Activated CD4-positive, alpha-beta T cell treated with anti-CD3 and anti-CD28 coated beads for 36 hours (primary cell): ENCODE data around the gene EID2. TPM values are rescaled to one million over a fixed set of nuclear protein-coding genes. Genes with fewer than 3 reads are reported as not detected.

Source experiments
- ATAC-seq: fragments of 200-7000 bp; cut with Tn5 transposase; one replicate; pipeline ENCODE4 v1.10.0; 2021; ENCODE audit warnings: mild to moderate bottlenecking, moderate library complexity
- CTCF ChIA-PET: fragments of 350-600 bp; sonication (Branson Sonifier 250); formaldehyde crosslinking; loops from one replicate; lab custom pipeline; 2021; ENCODE audit warnings: antibody characterized with exemption; lab: Charles Lee
- POLR2A ChIA-PET: fragments of 350-600 bp; sonication (Branson Sonifier 250); formaldehyde crosslinking; loops from one replicate; lab custom pipeline; 2021; ENCODE audit warnings: antibody characterized with exemption, inconsistent platforms; lab: Charles Lee
- DNase-seq: peaks from one replicate; pipeline ENCODE4 v3.0.0-alpha.2; 2020
- H3K27ac Mint-ChIP-seq: one replicate; pipeline ENCODE4 v1.8.0; 2021; ENCODE audit warnings: mixed read lengths
- H3K27me3 Mint-ChIP-seq: one replicate; pipeline ENCODE4 v1.8.0; 2021; ENCODE audit warnings: mixed read lengths
- H3K36me3 Mint-ChIP-seq: one replicate; pipeline ENCODE4 v1.8.0; 2021; ENCODE audit warnings: low read depth, mixed read lengths
- H3K4me1 Mint-ChIP-seq: one replicate; pipeline ENCODE4 v1.8.0; 2021; ENCODE audit warnings: mixed read lengths
- H3K4me3 Mint-ChIP-seq: one replicate; pipeline ENCODE4 v1.8.0; 2021; ENCODE audit warnings: mild to moderate bottlenecking, moderate library complexity, mixed read lengths
- H3K9me3 Mint-ChIP-seq: one replicate; pipeline ENCODE4 v1.8.0; 2021; ENCODE audit warnings: low read depth, mixed read lengths
- intact Hi-C, 2 experiments: fragments of 100-400 bp; cut with DNase I in 1 of 2; cut with micrococcal nuclease in 1 of 2; formaldehyde crosslinking; loops; one replicate each; pipeline versions ENCODE4 v1.14.2 to v1.15.1; 2022 to 2024; cut with DNase I, micrococcal nuclease
- total RNA-seq, 2 experiments: library from RNA; stranded (reverse); gene quantifications; one replicate each; pipeline ENCODE4 v1.2.3, GENCODE V29; 2021

EID2 gene
- total RNA-seq, 2 experiments from 2014 or later, result 9.0 to 10.7 TPM

DNA sequence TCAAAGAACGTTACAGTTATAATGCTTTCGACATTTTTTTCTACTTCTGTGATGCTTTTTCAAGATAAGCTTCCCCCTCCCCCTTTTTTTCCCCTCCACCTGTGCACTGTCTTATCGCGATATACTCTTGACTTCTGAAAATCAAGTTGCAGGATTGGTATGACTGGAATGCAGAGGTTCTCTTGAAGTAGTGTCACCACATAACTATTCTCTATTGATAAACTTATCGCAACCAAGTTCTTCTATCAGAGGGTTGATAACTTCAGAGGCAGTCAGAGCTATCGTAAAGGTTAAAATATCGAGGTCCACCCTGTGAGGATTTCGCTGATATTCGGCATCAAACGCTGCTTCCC, 820 bp downstream of the EID2 start:
- peaks cover 47% of the 10 kb centered on the region for H3K4me1 Mint-ChIP-seq
- ATAC-seq (peak; percentile 35), DNase-seq (no peak)
- no peaks in the 10 kb centered on the region for H3K9me3 Mint-ChIP-seq
- CTCF ChIA-PET, result interaction anchor here (0.6 to 2.5 kb wide), 6 partner anchors 12 to 285 kb away, joined by 3 to 16 read pairs (median 3); no protein-coding TSS in a partner anchor
- H3K36me3 Mint-ChIP-seq, result peaks cover 13% of the 10 kb centered on the region
- POLR2A ChIA-PET, result interaction anchor here (1.3 kb wide), 1 partner anchor 103 kb away, joined by 7 read pairs; the partner anchor contains the start of gene RPS16
- peak overlapping the region; percentile 92 for H3K27ac Mint-ChIP-seq
- intact Hi-C loops, result no loop called here
- no peaks in the 10 kb centered on the region for H3K27me3 Mint-ChIP-seq
- peak overlapping the region; percentile 84 for H3K4me3 Mint-ChIP-seq

DNA sequence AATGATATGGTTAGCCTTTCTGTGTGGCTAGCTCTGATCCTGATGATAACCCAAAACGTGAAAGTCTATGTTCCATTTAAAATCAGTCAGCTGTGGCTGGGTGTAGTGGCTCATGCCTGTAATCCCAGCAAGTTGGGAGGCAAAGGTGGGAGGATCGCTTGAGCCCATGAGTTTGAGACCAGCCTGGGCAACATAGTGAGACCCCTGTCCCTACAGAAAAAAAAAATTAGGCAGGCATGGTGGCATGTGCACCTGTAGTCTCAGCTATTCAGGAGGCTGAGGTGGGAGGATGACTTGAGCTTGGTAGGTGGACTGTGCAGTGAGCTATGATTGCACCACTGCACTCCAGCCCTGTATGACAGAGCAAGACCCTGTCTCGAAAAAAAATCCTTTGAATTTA, 6.2 kb downstream of the EID2 start:
- Mint-ChIP-seq H3K4me3 (no peak overlapping the region), H3K36me3 (peaks cover 13% of the 10 kb centered on the region), H3K27ac (no peak overlapping the region), H3K9me3 (no peaks in the 10 kb centered on the region), H3K27me3 (no peaks in the 10 kb centered on the region), H3K4me1 (peaks cover 32% of the 10 kb centered on the region)
- DNase-seq (no peak), ATAC-seq (no peak)
- ChIA-PET CTCF (interaction anchor here (0.6 to 4.5 kb wide), 18 partner anchors 9 to 316 kb away, joined by 3 to 47 read pairs (median 5); partner anchors contain the start of genes MED29, PAF1, RPS16 and SELENOV), POLR2A (no interaction called here)
- intact Hi-C loops, result loop anchor here (5.0 kb wide), 4 partner anchors 36 to 411 kb away; partner anchors contain the start of genes SAMD4B (in 2 of the 2) and DLL3 (in 1 of the 2)

GRCh38 chr19:39533003-39533512, 6.9 kb downstream of the EID2 start:
- ChIA-PET POLR2A (interaction anchor here (1.4 to 1.6 kb wide), 2 partner anchors 58 to 97 kb away, joined by 3 to 13 read pairs; partner anchors contain the start of gene RPS16), CTCF (interaction anchor here (0.7 to 4.5 kb wide), 19 partner anchors 9 to 142 kb away, joined by 3 to 47 read pairs (median 6); partner anchors contain the start of genes MED29, PAF1, RPS16 and SELENOV)
- H3K4me1 Mint-ChIP-seq, result peaks cover 32% of the 10 kb centered on the region
- no peak for DNase-seq
- H3K27ac Mint-ChIP-seq, result no peak overlapping the region
- no peaks in the 10 kb centered on the region for H3K27me3 Mint-ChIP-seq
- H3K4me3 Mint-ChIP-seq, result peak overlapping the region; percentile 93
- ATAC-seq, result peak; percentile 23
- intact Hi-C loops, result loop anchor here (5.0 kb wide), 4 partner anchors 36 to 411 kb away; partner anchors contain the start of genes SAMD4B (in 2 of the 2) and DLL3 (in 1 of the 2)
- peaks cover 9% of the 10 kb centered on the region for H3K36me3 Mint-ChIP-seq
- no peaks in the 10 kb centered on the region for H3K9me3 Mint-ChIP-seq

GRCh38 chr19:39532233-39533002, 7.5 kb downstream of the EID2 start, which contains the start of gene EID2B:
Gene EID2B, minus strand, starts transcription at chr19:39532852. Its CDS starts 50 bp downstream, at chr19:39532802.
- Mint-ChIP-seq H3K4me1 (peaks cover 26% of the 10 kb centered on the region), H3K27me3 (no peaks in the 10 kb centered on the region), H3K4me3 (peak within 1 kb of the TSS; percentile 93), H3K9me3 (no peaks in the 10 kb centered on the region), H3K36me3 (peaks cover 3% of the 10 kb centered on the region), H3K27ac (peak within 1 kb of the TSS; percentile 86)
- DNase-seq (peak; percentile 97), ATAC-seq (peak; percentile 97)
- CTCF ChIA-PET, result interaction anchor here (0.6 to 4.5 kb wide), 24 partner anchors 8 to 141 kb away, joined by 3 to 47 read pairs (median 5); partner anchors contain the start of genes MED29, PAF1, RPS16 and SELENOV
- POLR2A ChIA-PET, result interaction anchor here (0.6 to 1.6 kb wide), 3 partner anchors 57 to 97 kb away, joined by 3 to 13 read pairs (median 3); partner anchors contain the start of gene RPS16
- intact Hi-C loops, result loop anchor here (1.0 to 5.0 kb wide), 14 partner anchors 8 to 410 kb away; partner anchors contain the start of genes SAMD4B (in 2 of the 2), DLL3 (in 1 of the 2), EID2 (in 1 of the 2) and MED29 (in 1 of the 2)

DNA sequence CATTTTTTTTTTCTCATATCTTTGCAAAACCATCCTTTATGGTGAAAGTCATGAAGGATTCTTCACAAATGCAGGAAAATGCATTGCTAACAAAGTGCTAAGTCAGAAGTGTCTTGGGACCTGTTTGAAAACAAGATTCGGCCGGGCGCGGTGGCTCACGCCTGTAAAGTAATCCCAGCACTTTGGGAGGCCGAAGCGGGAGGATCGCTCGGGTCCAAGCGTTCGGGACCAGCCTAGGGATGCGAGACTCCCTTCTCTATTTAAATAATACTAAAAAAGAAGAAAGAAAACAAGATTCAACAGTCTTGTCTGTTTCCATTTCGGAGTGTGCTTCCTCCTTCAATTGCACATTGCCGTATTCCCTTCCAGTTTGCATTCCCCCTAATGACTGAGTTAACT, 8.1 kb downstream of the EID2 start:
- no peaks in the 10 kb centered on the region for H3K27me3 Mint-ChIP-seq
- H3K27ac Mint-ChIP-seq, result peak overlapping the region; percentile 80
- CTCF ChIA-PET, result interaction anchor here (0.6 to 4.5 kb wide), 19 partner anchors 7 to 141 kb away, joined by 3 to 47 read pairs (median 5); partner anchors contain the start of genes MED29, PAF1, SELENOV and SUPT5H
- H3K4me3 Mint-ChIP-seq, result peak overlapping the region; percentile 93
- H3K4me1 Mint-ChIP-seq, result peaks cover 23% of the 10 kb centered on the region
- no peak for ATAC-seq
- POLR2A ChIA-PET, result interaction anchor here (0.6 to 1.6 kb wide), 3 partner anchors 57 to 96 kb away, joined by 3 to 13 read pairs (median 3); partner anchors contain the start of gene RPS16
- no peak for DNase-seq
- no peaks in the 10 kb centered on the region for H3K9me3 Mint-ChIP-seq
- intact Hi-C loops, result loop anchor here (1.0 to 5.0 kb wide), 14 partner anchors 8 to 410 kb away; partner anchors contain the start of genes SAMD4B (in 2 of the 2), DLL3 (in 1 of the 2), EID2 (in 1 of the 2) and MED29 (in 1 of the 2)
- H3K36me3 Mint-ChIP-seq, result peaks cover 2% of the 10 kb centered on the region

GRCh38 chr19:39525205-39525604, 14.8 kb downstream of the EID2 start:
- POLR2A ChIA-PET, result no interaction called here
- ATAC-seq, result no peak
- Mint-ChIP-seq H3K4me3 (no peak overlapping the region), H3K27me3 (no peaks in the 10 kb centered on the region), H3K36me3 (no peaks in the 10 kb centered on the region), H3K4me1 (peaks cover 13% of the 10 kb centered on the region), H3K27ac (no peak overlapping the region), H3K9me3 (no peaks in the 10 kb centered on the region)
- CTCF ChIA-PET, result interaction anchor here (0.7 to 1.9 kb wide), 3 partner anchors 8 to 85 kb away, joined by 3 to 12 read pairs (median 4); partner anchors contain the start of gene EID2B
- intact Hi-C loops, result no loop called here
- DNase-seq, result no peak

DNA sequence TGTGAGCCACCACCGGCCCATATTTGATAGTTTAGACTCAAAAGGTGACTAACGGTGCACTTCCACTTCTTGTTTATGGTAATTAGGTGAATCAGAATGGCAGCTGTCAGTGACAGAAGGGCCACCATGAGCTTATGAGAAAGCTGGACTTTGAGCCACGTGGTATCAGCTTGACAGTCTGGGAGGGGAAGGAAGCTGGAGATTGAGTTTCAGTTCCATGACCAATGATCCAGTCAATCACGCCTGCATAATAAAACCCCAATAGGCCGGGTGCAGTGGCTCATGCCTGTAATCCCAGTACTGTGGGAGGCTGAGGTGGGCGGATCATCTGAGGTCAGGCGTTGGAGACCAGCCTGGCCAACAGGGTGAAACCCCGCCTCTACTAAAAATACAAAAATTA, 15.5 kb downstream of the EID2 start:
- ATAC-seq, result no peak
- ChIA-PET CTCF (interaction anchor here (0.7 to 1.9 kb wide), 5 partner anchors 9 to 84 kb away, joined by 3 to 12 read pairs (median 4); partner anchors contain the start of gene EID2B), POLR2A (no interaction called here)
- no peak overlapping the region for H3K4me3 Mint-ChIP-seq
- peaks cover 12% of the 10 kb centered on the region for H3K4me1 Mint-ChIP-seq
- no peak for DNase-seq
- H3K36me3 Mint-ChIP-seq, result no peaks in the 10 kb centered on the region
- intact Hi-C loops, result no loop called here
- H3K27me3 Mint-ChIP-seq, result no peaks in the 10 kb centered on the region
- no peaks in the 10 kb centered on the region for H3K9me3 Mint-ChIP-seq
- H3K27ac Mint-ChIP-seq, result no peak overlapping the region

- CTCF ChIA-PET, result no interaction called here
- peaks cover 14% of the 10 kb centered on the region for H3K27me3 Mint-ChIP-seq
- no peaks in the 10 kb centered on the region for H3K36me3 Mint-ChIP-seq
- POLR2A ChIA-PET, result interaction anchor here (0.8 kb wide), 1 partner anchor 70 kb away, joined by 3 read pairs; no protein-coding TSS in a partner anchor
- ATAC-seq (no peak), DNase-seq (no peak)
- H3K9me3 Mint-ChIP-seq, result no peaks in the 10 kb centered on the region
- H3K4me1 Mint-ChIP-seq, result peaks cover 12% of the 10 kb centered on the region
- no peak overlapping the region for H3K4me3 Mint-ChIP-seq
- intact Hi-C loops, result no loop called here
- no peak overlapping the region for H3K27ac Mint-ChIP-seq
Measured at GRCh38 chr19:39520541-39521484, 19.1 kb downstream of the EID2 start.

- DNase-seq (no peak), ATAC-seq (no peak)
- Mint-ChIP-seq H3K27ac (no peak overlapping the region), H3K27me3 (peaks cover 27% of the 10 kb centered on the region), H3K4me1 (peaks cover 17% of the 10 kb centered on the region), H3K4me3 (no peak overlapping the region), H3K36me3 (no peaks in the 10 kb centered on the region), H3K9me3 (no peaks in the 10 kb centered on the region)
- ChIA-PET CTCF (interaction anchor here (0.6 to 1.3 kb wide), 3 partner anchors 22 to 402 kb away, joined by 3 read pairs; no protein-coding TSS in a partner anchor), POLR2A (no interaction called here)
- intact Hi-C loops, result no loop called here
Measured at GRCh38 chr19:39518975-39519374, 21.0 kb downstream of the EID2 start.

- ChIA-PET POLR2A (interaction anchor here (0.6 kb wide), 2 partner anchors 20 to 180 kb away, joined by 3 to 4 read pairs; no protein-coding TSS in a partner anchor), CTCF (interaction anchor here (0.6 to 1.3 kb wide), 3 partner anchors 22 to 402 kb away, joined by 3 read pairs; no protein-coding TSS in a partner anchor)
Measured at GRCh38 chr19:39518458-39518857, 21.5 kb downstream of the EID2 start.

More at GRCh38 chr19:39518458-39518857, 21.5 kb downstream of the EID2 start:
- ATAC-seq (no peak), DNase-seq (no peak)
- Mint-ChIP-seq H3K9me3 (no peaks in the 10 kb centered on the region), H3K4me1 (peaks cover 17% of the 10 kb centered on the region), H3K4me3 (no peak overlapping the region), H3K36me3 (no peaks in the 10 kb centered on the region), H3K27me3 (peaks cover 32% of the 10 kb centered on the region), H3K27ac (no peak overlapping the region)
- intact Hi-C loops, result no loop called here
